Left cardiac atrium (tissue), 4 donors: Measurements from ENCODE around the gene FKBP1B. TPM values are rescaled to one million over a fixed set of nuclear protein-coding genes. Genes with fewer than 3 reads are reported as not detected.
A peak's percentile ranks its signal among the peaks of the same experiment; 100 is the strongest.
"Not testable (repeated sequence)": the region's sequence is repeated elsewhere in the genome, so short reads cannot be mapped to it uniquely, and the experiment has no call there.

Source experiments
- ATAC-seq, 2 donors: fragments of 200-7000 bp; cut with Tn5 transposase; one replicate each; pipeline ENCODE4 v1.9.1; 2020; ENCODE audit warnings: mild to moderate bottlenecking in 2 of 2, moderate library complexity in 2 of 2
- DNase-seq: peaks from one replicate; pipeline ENCODE4 v3.0.0-alpha.2; 2020
- intact Hi-C, 2 donors: fragments of 100-400 bp; cut with DNase I; formaldehyde crosslinking; loops; one replicate each; pipeline versions ENCODE4 v1.14.1 to v1.15.1; 2022 to 2023
- total RNA-seq, 2 donors: library from RNA; stranded (reverse); fragmentation: NEBNext Ultra II Directional; extraction: Animal tissue kit (Norgen Biotek cat#: 25700); gene quantifications; one replicate each; pipeline ENCODE4 v1.2.1, GENCODE V29; 2021
- donor health status: DM: no; HTN: yes; CAD: no.
- donor health status: DM: no; HTN: yes; CAD: no; lungs with severe emphysema.
- donor health status: DM: yes; HTN: yes; CAD: no.
- donor health status: Dilated cardiomyopathy.

Gene FKBP1B
- total RNA-seq, 2 donors from 2014 or later = 4.6 to 5.3 TPM

- intact Hi-C loops = loop anchor here in 1 of 2 donors (5.0 kb wide), 2 partner anchors 157 to 257 kb away; partner anchors contain the start of gene ATAD2B
- DNase-seq (peak; percentile 90), ATAC-seq (peak; percentile 96 to 97)
Observed at GRCh38 chr2:24084386-24085199, 35.1 kb downstream of the FKBP1B start, which contains the start of gene TP53I3. TSS of gene TP53I3 (minus strand) at chr2:24084834. CDS start at chr2:24084326, 508 bp downstream.

- ATAC-seq (peak; percentile 3 to 10), DNase-seq (no peak)
- intact Hi-C loops = no loop called here
Observed at GRCh38 chr2:24085200-24085489, 35.6 kb downstream of the FKBP1B start.

DNA sequence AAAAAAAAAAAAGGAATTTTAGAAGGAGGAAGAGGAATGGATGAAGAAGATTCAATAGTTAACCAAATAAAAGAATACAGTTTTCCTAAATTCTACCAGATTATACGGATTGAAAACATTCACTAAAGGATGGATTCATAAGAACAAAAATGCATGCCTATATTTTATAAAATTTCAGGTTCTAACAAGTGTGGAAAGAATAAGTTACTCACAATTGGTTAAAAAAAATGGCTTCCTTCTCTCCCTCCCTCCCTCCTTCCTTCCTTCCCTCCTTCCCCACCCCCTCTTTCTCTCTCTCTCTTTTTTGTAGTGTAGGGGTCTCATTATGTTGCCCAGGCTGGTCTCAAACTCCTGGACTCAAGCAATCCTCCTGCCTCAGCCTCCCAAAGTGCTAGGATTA, 36.7 kb downstream of the FKBP1B start:
- no peak for DNase-seq
- intact Hi-C loops = no loop called here

DNA sequence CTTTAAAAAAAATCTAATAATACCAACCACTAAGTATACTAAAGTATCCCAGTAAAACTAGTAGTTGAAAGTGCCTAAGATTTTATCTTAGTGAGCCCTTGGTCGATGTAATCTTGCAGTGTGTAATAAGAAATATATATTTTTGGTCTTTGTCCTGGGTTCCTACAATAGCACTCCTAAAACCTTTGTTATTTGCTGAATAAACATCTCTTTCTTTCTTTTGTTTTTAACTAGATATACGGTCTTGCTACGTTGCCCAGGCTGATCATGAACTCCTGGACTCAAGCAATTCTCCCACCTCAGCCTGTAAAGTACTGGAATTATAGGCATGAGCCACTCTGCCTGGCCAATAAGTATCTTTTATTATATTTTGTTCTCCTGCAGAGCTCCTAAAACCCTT, 37.5 kb downstream of the FKBP1B start:
- intact Hi-C loops = no loop called here
- no peak for DNase-seq
- no peak for ATAC-seq

More for the DNA sequence above, 36.7 kb downstream of the FKBP1B start:
- ATAC-seq = no peak

GRCh38 chr2:24088821-24089359, 39.3 kb downstream of the FKBP1B start:
- intact Hi-C loops = no loop called here
- DNase-seq (no peak), ATAC-seq (no peak)

DNA sequence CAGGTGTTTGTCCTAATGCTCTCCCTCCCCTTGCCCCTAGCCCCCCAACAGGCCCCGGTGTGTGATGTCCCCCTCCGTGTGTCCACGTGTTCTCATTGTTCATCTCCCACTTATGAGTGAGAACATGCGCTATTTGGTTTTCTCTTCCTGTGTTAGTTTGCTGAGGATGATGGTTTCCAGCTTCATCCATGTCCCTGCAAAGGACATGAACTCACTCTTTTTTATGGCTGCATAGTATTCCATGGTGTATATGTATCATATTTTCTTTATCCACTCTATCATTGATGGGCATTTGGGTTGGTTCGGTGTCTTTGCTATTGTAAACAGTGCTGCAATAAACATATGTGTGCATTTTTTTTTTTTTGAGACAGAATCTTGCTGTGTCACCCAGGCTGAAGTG, 43.7 kb downstream of the FKBP1B start:
- ATAC-seq, intact Hi-C loops, DNase-seq: not testable (repeated sequence)

DNA sequence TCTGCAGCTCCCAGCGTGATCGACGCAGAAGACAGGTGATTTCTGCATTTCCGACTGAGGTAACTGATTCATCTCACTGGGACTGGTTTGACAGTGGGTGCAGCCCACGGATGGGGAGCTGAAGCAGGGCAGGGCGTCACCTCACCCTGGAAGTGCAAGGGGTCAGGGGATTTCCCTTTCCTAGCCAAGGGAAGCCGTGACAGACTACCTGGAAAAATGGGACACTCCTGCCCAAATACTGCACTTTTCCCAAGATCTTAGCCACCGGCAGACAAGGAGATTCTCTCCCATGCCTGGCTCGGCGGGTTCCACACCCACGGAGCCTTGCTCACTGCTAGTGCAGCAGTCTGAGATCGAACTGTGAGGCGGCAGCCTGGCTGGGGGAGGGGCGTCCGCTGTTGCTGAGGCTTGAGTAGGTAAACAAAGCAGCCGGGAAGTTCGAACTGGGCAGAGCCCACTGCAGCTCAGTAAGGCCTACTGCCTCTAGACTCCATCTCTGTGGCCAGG, 45.7 kb downstream of the FKBP1B start:
- ATAC-seq, intact Hi-C loops: not testable (repeated sequence)

DNA sequence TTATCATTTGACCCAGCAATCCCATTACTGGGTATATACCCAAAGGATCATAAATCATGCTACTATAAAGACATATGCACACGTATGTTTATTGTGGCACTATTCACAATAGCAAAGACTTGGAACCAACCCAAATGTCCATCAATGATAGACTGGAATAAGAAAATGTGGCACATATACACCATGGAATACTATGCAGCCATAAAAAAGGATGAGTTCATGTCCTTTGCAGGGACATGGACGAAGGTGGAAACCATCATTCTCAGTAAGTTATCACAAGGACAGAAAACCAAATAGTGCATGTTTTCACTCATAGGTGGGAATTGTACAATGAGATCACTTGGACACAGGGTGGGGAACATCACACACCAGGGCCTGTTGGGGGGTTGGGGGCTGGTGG, 51.2 kb downstream of the FKBP1B start:
- DNase-seq, intact Hi-C loops, ATAC-seq: not testable (repeated sequence)

More for the DNA sequence above, 45.7 kb downstream of the FKBP1B start:
- not testable (repeated sequence) for DNase-seq

- ATAC-seq = no peak
- no peak for DNase-seq
- intact Hi-C loops = no loop called here
Observed at GRCh38 chr2:24101992-24102391, 52.5 kb downstream of the FKBP1B start.

DNA sequence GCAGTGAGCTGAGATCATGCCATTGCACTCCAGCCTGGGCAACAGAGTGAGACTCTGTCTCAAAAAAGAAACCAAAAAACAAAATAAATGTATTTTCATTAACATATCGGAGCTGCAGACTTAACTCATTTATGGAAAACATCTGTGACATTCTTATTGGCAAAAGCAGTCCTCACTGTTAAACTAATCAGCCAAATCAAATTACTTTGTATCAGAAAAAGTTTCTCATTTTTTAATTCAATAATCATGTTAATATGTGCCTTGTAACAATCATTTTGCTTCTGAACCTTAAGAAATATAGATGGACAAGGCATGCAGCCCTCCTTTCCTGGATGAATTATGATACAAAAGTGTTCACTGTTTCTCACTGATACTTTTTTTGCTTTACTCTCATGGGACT, 53.1 kb downstream of the FKBP1B start:
- intact Hi-C loops = no loop called here

DNA sequence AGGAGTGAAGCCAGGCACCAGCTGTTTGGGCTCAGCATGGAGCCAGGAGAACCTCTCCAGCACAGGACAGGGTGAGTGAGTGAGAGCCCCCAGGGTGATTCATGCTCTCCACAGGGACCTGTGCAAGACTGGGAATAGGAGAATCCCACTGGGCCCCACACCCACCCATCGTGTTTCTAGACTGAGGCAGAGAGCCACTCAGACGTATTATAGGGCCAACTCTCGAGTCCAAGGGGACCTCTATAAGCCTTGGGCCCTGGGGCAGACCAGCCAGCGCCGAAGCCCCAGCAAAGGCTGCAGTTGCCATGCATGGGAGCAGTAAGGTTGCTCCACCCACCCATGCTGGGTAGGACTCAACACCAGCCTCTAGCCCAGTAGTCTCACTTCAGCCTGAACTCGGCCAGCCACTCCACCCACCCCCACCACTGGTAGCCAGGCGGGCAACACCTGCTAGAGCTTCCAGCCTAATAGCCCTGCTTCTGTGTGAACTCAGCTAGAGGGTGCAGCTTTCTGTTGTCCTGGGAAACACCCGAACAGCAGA, 54.6 kb downstream of the FKBP1B start:
- DNase-seq (no peak), ATAC-seq (no peak)
- intact Hi-C loops = no loop called here

More for the DNA sequence above, 53.1 kb downstream of the FKBP1B start:
- no peak for ATAC-seq
- DNase-seq = no peak

DNA sequence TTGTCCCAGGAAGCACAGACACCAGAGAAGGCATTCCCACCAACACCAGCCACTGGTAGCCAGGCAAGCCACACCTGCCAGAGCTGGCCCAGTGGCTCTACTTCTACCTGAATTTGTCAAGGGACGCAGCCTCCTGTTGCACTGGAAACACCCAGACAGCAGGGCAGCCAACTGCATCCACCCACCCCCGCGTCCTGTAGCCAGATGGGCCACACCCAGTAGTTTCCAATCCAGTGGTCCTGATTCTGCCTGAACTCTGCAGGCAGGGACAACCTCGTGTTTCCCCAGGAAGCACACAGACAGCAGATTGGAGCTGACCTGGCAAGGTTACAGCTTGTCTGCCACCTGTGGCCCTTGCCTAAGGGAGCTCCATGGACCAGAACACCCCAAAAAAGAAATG, 55.4 kb downstream of the FKBP1B start:
- ATAC-seq = no peak
- no peak for DNase-seq
- intact Hi-C loops = no loop called here

DNA sequence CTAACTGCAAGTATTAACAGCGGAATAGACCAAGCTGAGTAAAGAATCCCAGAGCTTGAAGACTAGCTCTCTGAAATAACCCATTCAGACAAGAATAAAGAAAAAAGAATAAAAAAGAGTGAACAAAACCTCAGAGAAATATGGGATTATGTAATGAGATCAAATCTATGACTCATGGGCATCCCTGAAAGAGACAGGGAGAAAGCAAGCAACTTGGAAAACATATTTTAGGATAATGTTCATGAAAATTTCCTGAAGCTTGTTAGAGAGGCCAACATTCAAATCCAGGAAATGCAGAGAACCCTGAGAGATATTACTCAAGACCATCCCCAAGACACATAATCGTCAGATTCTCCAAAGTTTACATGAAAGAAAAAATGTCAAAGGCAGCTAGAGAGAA, 56.3 kb downstream of the FKBP1B start:
- ATAC-seq (no peak), DNase-seq (no peak)
- intact Hi-C loops = no loop called here

DNA sequence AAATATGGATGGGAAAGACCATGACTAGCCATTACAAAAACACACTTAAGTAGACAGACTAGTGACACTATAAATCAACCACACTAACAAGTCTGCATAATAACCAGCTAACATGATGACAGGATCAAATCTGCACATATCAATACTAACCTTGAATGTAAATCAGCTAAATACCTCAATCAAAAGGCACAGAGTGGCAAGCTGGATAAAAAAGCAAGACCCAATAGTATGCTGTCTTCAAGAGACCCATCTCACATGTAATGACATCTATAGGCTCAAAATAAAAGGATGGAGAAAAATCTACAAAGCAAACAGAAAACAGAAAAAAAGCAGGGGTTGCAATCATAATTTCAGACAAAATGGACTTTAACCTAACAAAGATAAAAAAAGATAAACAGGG, 57.2 kb downstream of the FKBP1B start:
- DNase-seq = no peak
- intact Hi-C loops = no loop called here
- no peak for ATAC-seq

DNA sequence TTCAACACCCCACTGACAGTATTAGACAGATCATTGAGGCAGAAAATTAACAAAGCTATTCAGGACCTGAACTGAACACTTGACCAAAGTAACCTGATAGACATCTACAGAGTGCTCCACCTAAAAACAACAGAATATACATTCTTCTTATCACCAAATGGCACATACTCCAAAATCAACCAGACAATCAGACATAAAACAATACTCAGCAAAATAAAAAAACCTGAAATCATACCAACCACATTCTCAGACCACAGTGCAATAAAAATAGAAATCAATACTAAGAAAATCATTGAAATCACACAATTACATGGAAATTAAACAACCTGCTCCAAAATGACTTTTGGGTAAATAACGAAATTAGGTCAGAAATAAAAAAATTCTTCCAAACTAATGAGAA, 57.8 kb downstream of the FKBP1B start:
- ATAC-seq = no peak
- intact Hi-C loops = no loop called here
- DNase-seq = no peak

DNA sequence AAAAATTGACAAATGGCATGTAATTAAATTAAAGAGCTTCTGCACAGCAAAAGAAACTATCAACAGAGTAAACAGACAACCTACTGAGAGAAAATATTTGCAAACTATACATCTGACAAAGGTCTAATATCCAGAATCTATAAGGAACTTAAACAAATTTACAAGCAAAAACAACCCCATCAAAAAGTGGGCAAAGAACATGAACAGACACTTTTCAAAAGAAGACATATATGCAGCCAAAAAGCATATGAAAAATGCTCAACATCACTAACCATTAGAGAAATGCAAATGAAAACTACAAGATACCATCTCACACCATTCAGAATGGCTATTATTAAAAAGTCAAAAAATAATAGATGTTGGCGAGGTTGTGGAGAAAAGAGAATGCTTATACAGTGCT, 59.9 kb downstream of the FKBP1B start:
- intact Hi-C loops, ATAC-seq, DNase-seq: not testable (repeated sequence)

DNA sequence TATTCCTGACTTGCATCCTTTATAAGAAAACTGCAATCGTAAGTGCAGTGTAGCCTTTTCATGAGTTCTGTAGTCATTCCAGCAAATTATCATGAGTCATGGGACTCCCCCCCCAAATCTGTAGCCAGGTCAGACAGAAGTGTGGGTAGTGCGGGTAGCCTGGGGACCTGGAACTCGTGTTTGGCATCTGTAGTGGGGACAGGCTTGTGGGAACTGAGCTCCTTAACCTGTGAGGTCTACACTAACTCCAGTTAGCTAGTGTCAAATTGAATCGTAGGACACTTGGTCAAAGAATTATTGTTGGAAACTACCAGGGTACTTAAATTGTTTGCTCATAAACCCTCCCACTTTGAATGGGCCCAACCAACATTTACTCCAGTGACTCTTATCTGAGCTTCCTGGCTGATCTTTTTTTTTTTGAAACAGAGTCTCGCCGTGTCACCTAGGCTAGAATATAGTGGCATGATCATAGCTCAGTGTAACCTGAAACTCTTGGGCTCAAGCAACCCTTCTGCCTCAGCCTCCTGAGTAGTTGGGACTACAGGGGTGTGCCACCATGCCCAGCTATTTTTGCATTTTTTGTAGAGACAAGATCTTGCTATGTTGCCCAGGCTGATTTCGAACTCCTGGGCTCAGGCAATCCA, 61.2 kb downstream of the FKBP1B start:
- ATAC-seq = no peak
- no peak for DNase-seq
- intact Hi-C loops = no loop called here

DNA sequence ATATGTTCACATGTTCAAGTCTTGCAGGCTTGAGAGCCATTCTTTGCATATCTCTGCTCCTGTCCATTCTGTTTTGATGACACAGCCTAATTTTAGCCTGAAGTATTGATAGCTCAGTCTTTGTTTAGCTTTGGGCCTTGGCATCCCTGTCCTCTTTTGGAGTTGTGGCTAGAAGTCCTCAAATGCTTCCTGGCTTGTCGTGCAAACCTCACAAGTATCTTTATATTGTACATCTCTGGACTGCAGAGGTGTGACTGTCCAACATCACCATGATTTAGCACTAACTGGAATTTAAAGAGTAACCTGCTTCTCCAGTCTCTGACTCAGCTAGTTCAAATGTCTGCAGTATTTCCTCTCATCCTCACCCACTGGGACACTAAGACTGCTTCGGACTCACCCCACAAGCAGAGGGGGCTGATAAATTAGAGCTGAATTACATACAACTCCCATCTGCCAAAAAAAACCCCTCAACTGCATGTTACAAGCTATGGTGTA, 61.9 kb downstream of the FKBP1B start:
- no peak for DNase-seq
- intact Hi-C loops = no loop called here
- ATAC-seq = peak; percentile 29 to 68
